ENCODE results near the gene DEFB131B. TPM values are rescaled to one million over a fixed set of nuclear protein-coding genes. Genes with fewer than 3 reads are reported as not detected.

The DEFB131B gene
- total and polyA plus RNA-seq, 8 donors = 0.93 to 2.8 (median 2.4) TPM; not detected in 3

GRCh38 chr11:71929491-71929890 lies 51.2 kb downstream of the DEFB131B start:
- H3K4me1 ChIP-seq = peaks cover 5 to 39% of the 10 kb centered on the region in 2 donors
- DNase-seq = no peak
- peaks cover 0 to 7% of the 10 kb centered on the region in 2 donors for H3K36me3 ChIP-seq
- intact Hi-C loops (cut with DNase I) = no loop called here
- TF ChIP-seq CTCF (IDR thresholded peaks at IDR 0.05) = no peak
- H3K27me3 ChIP-seq = no peaks in the 10 kb centered on the region
- peak overlapping the region; percentile 89 to 91 for H3K4me3 ChIP-seq
- H3K9me3 ChIP-seq = no peaks in the 10 kb centered on the region
- no peak for ATAC-seq
- no peak overlapping the region for H3K27ac ChIP-seq

GRCh38 chr11:71930556-71931244 lies 52.4 kb downstream of the DEFB131B start:
- peaks cover 0 to under 1% of the 10 kb centered on the region in 2 donors for H3K36me3 ChIP-seq
- DNase-seq = no peak
- H3K9me3 ChIP-seq = no peaks in the 10 kb centered on the region
- ATAC-seq = no peak
- peaks cover 5 to 39% of the 10 kb centered on the region in 2 donors for H3K4me1 ChIP-seq
- intact Hi-C loops (cut with DNase I) = no loop called here
- H3K27ac ChIP-seq = no peak overlapping the region
- H3K27me3 ChIP-seq = no peaks in the 10 kb centered on the region
- peak overlapping the region in 1 of 2 donors; percentile 91 for H3K4me3 ChIP-seq
- no peak for TF ChIP-seq CTCF (IDR thresholded peaks at IDR 0.05)

GRCh38 chr11:71931245-71931602 lies 53.0 kb downstream of the DEFB131B start:
- Histone ChIP-seq H3K9me3 (no peaks in the 10 kb centered on the region), H3K27me3 (no peaks in the 10 kb centered on the region), H3K36me3 (no peaks in the 10 kb centered on the region), H3K4me1 (peaks cover 5 to 39% of the 10 kb centered on the region in 2 donors), H3K4me3 (no peak overlapping the region), H3K27ac (no peak overlapping the region)
- intact Hi-C loops (cut with DNase I) = no loop called here
- TF ChIP-seq CTCF (IDR thresholded peaks at IDR 0.05) = no peak
- ATAC-seq (no peak), DNase-seq (no peak)

DNA sequence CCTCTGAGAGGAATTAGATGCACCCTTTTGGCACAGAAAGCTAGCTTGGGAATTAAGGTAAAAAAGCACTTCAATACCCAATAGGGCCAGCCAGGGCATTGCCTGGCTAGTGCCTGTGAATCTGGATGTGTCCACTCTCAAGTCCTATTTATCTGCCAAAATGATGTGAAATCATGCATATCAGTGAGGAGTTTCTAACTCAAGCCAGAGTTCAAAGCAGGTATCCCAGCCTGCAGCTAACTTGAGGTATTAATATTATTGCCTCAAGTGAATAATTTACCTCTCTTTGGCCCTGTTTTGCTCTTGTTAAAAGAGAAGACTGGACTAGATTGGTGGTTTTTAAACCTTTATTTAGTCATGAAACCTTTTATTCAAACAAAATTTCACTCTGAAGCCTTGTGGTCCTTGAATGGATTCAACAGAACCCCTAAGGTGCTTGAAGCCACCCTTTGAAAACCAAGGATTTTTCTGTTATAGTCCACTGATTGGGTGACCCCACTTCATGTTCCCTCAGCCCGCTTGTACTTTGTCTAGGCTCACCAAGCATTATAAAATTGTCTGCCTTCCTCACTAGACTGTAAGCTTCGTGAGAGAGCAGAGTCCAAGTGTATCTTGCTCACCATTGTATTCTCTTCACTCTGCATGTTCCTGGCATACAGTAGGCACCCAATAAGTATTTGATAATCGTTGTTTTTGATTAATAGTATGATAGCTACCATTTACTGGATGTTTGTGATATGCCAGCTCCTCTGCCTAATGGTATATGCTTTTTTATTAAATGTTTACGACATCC lies 55.1 kb downstream of the DEFB131B start:
- intact Hi-C loops (cut with DNase I) = no loop called here
- H3K27ac ChIP-seq = no peak overlapping the region
- peaks cover 0 to 10% of the 10 kb centered on the region in 2 donors for H3K36me3 ChIP-seq
- no peak for ATAC-seq
- H3K9me3 ChIP-seq = no peaks in the 10 kb centered on the region
- no peak for DNase-seq
- no peak for TF ChIP-seq CTCF (IDR thresholded peaks at IDR 0.05)
- peaks cover 0 to 37% of the 10 kb centered on the region in 2 donors for H3K4me1 ChIP-seq
- no peaks in the 10 kb centered on the region for H3K27me3 ChIP-seq
- no peak overlapping the region for H3K4me3 ChIP-seq

Other genes with a start within 250 kb of the DEFB131B start
- not detected for gene DEFB108B, start 45.3 kb upstream of the DEFB131B start, total RNA-seq
- gene DEFB108B, start 45.3 kb upstream of the DEFB131B start, polyA plus RNA-seq (ENCODE audit: insufficient read length in 6 of 6) = not detected
- 1 to 10 TPM; 5.6 to 7.7 TPM for gene XNDC1N, start 50.1 kb downstream of the DEFB131B start, total RNA-seq
- 1 to 10 TPM; 6.5 to 9.9 (median 8.8) TPM for gene XNDC1N, start 50.1 kb downstream of the DEFB131B start, polyA plus RNA-seq (ENCODE audit: insufficient read length in 6 of 6)
- gene RNF121, start 50.6 kb downstream of the DEFB131B start, total RNA-seq = 10 to 100 TPM; 30.3 to 31.4 TPM
- gene RNF121, start 50.6 kb downstream of the DEFB131B start, polyA plus RNA-seq (ENCODE audit: insufficient read length in 6 of 6) = 10 to 100 TPM; 31.6 to 40.6 (median 34.5) TPM
- gene IL18BP, start 120.5 kb downstream of the DEFB131B start, total RNA-seq = 10 to 100 TPM; 15.2 to 20.1 TPM
- 10 to 100 TPM in 4 of 6 donors, 1 to 10 TPM in 2; 8.9 to 16.6 (median 10.5) TPM for gene IL18BP, start 120.5 kb downstream of the DEFB131B start, polyA plus RNA-seq (ENCODE audit: insufficient read length in 6 of 6)
- 100 to 1,000 TPM; 144 to 174 TPM for gene NUMA1, start 202.1 kb downstream of the DEFB131B start, total RNA-seq
- 100 to 1,000 TPM; 319 to 365 (median 349) TPM for gene NUMA1, start 202.1 kb downstream of the DEFB131B start, polyA plus RNA-seq (ENCODE audit: insufficient read length in 6 of 6)
- gene LRRC51, start 202.4 kb downstream of the DEFB131B start, total RNA-seq = 10 to 100 TPM in 1 of 2 donors, 1 to 10 TPM in 1; 6.7 to 13.0 TPM
- gene LRRC51, start 202.4 kb downstream of the DEFB131B start, polyA plus RNA-seq (ENCODE audit: insufficient read length in 6 of 6) = 10 to 100 TPM; 20.0 to 29.7 (median 21.4) TPM
- gene LAMTOR1, start 224.8 kb downstream of the DEFB131B start, total RNA-seq = 100 to 1,000 TPM; 101 to 118 TPM
- gene LAMTOR1, start 224.8 kb downstream of the DEFB131B start, polyA plus RNA-seq (ENCODE audit: insufficient read length in 6 of 6) = 100 to 1,000 TPM in 5 of 6 donors, 10 to 100 TPM in 1; 92.5 to 116 (median 112) TPM
- not detected for gene TOMT, start 227.5 kb downstream of the DEFB131B start, total RNA-seq
- not detected for gene TOMT, start 227.5 kb downstream of the DEFB131B start, polyA plus RNA-seq (ENCODE audit: insufficient read length in 6 of 6)
- gene ANAPC15, start 234.2 kb downstream of the DEFB131B start, total RNA-seq = 10 to 100 TPM; 27.1 to 29.3 TPM
- 10 to 100 TPM; 38.6 to 52.6 (median 41.7) TPM for gene ANAPC15, start 234.2 kb downstream of the DEFB131B start, polyA plus RNA-seq (ENCODE audit: insufficient read length in 6 of 6)

Data from left lung (tissue), 10 donors.